Prostate gland (tissue), 2 donors: ENCODE results near the gene CAPN14.

Source experiments
- POLR2A ChIP-seq: fragments of 450-650 bp; IDR thresholded peaks from one replicate; pipeline ENCODE4 v1.6.1; 2016; ENCODE audit warnings: antibody characterized with exemption, mild to moderate bottlenecking
- POLR2AphosphoS5 ChIP-seq: sonication (generic); formaldehyde crosslinking; IDR thresholded peaks from one replicate; pipeline ENCODE4 v1.6.1; 2017; ENCODE audit warnings: antibody characterized with exemption
- TF ChIP-seq, protein P1 (sequence below), 4 experiments: fragments of 200-600 bp in 2 of 4; fragments of 450-650 bp in 2 of 4; sonication (generic) in 2 of 4; IDR thresholded peaks; 1 replicate in 3 of 4; 2 replicates in 1 of 4; pipeline ENCODE4 v1.5.1; 2016 to 2019; ENCODE audit warnings: antibody characterized with exemption in 4 of 4, mild to moderate bottlenecking in 2 of 4, moderate library complexity in 2 of 4

DNA sequence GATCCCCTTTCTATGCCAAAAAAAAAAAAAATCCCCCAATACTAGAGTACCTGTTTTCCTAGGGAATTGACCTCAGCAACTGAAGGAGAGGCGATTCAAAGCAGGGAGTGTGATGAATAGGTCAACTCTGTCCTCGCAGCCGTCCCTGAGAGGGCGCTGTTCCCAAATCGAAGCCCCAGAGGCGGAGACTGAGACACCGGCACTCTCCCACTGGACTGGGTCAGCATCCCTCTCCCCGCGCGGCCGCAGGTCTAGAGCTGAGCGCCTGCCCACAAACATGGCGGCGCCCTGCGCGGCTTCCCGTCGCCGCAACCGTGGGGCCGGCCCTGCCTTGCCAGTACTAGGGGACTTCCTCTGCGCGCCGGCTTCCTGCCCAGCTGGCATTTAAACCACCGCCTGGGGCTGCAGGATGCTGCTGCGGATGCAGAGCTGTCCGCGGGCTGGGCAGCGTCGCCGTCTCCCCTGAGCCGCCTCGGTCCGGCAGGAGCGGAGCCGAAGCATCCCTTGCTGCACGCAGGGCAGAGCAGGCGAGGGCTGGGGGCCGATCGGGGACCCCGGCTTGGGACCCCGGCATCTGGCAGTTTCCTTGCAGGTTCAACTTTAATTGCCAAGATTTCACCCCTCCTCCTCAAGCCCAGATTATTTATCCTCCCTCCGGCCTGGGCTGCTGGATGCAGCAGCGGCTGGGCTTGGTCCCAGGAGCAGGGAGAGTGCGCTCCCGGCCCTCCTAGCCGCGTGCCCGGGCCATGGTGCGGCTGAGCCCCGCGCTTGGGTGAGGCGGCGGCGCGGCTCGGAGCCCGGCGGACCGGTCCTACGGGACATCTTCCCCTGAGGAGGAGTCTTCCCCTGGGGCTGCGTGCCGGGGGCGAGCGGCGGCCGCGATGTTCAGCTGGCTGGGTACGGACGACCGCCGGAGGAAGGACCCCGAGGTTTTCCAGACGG lies 16.7 kb upstream of the CAPN14 start, which contains the start of gene EHD3:
- TF ChIP-seq, protein P1, sequence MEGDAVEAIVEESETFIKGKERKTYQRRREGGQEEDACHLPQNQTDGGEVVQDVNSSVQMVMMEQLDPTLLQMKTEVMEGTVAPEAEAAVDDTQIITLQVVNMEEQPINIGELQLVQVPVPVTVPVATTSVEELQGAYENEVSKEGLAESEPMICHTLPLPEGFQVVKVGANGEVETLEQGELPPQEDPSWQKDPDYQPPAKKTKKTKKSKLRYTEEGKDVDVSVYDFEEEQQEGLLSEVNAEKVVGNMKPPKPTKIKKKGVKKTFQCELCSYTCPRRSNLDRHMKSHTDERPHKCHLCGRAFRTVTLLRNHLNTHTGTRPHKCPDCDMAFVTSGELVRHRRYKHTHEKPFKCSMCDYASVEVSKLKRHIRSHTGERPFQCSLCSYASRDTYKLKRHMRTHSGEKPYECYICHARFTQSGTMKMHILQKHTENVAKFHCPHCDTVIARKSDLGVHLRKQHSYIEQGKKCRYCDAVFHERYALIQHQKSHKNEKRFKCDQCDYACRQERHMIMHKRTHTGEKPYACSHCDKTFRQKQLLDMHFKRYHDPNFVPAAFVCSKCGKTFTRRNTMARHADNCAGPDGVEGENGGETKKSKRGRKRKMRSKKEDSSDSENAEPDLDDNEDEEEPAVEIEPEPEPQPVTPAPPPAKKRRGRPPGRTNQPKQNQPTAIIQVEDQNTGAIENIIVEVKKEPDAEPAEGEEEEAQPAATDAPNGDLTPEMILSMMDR (IDR thresholded peaks at IDR 0.05): peak in 3 of 4 experiments; percentile 53 to 72 (median 62)
- TF ChIP-seq POLR2AphosphoS5 (peak; percentile 57), POLR2A (peak; percentile 38)
